Fibroblast of the aortic adventitia (primary cell): ENCODE data around the gene SH3GLB2. TPM values are rescaled to one million over a fixed set of nuclear protein-coding genes. Genes with fewer than 3 reads are reported as not detected.
A peak's percentile ranks its signal among the peaks of the same experiment; 100 is the strongest.
"Not testable (repeated sequence)": the region's sequence is repeated elsewhere in the genome, so short reads cannot be mapped to it uniquely, and the experiment has no call there.

Experiments used
- DNase-seq: peaks from one replicate; pipeline ENCODE4 v3.0.0-alpha.2; 2010; ENCODE audit warnings: low read depth
- H3K4me3 ChIP-seq: 2 replicates; pipeline ENCODE4 v1.5.1; 2011; ENCODE audit warnings: low read depth, mild to moderate bottlenecking, control low read depth, low read length, moderate library complexity
- CTCF ChIP-seq: IDR thresholded peaks from 2 replicates; pipeline ENCODE4 v1.5.1; 2011; ENCODE audit warnings: mild to moderate bottlenecking, low read length, control low read depth, inconsistent platforms; ENCODE audit not compliant: insufficient read depth
- total RNA-seq: library from RNA; depleted of rRNA; stranded (reverse); fragments of >200 nt; gene quantifications from 2 replicates; pipeline ENCODE4 v1.2.3, GENCODE V29; 2012; ENCODE audit warnings: low replicate concordance

Gene SH3GLB2
- total RNA-seq, 1 donor, result 41.0 TPM

GRCh38 chr9:129036923-129037766 lies 9.0 kb upstream of the SH3GLB2 start:
- no peak for DNase-seq
- peak overlapping the region; percentile 96 for H3K4me3 ChIP-seq
- TF ChIP-seq CTCF, result no peak

GRCh38 chr9:129036241-129036922 lies 8.3 kb upstream of the SH3GLB2 start, which contains the start of gene MIGA2:
MIGA2 (plus strand) TSS chr9:129036626; CDS start chr9:129040595, 3,969 bp downstream.
- TF ChIP-seq CTCF, result no peak
- peak within 1 kb of the TSS; percentile 96 for H3K4me3 ChIP-seq
- DNase-seq, result peak; percentile 99

DNA sequence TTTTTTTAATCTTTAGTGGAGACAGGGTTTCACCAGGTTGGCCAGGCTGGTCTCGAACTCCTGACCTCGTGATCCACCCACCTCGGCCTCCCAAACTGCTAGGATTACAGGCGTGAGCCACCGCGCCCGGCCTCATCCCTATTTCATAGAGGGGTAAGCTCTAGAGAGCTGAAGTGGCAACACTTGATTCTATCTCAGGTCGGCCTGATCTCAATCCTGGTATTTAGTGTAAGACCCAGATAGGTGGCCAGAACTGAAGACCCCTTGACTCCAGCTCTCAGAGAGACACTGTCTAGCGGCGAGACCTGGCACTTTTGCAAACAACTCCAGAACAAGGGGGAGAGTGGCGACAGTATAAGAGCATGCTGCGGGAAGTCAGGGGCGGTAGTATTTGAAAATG lies 7.7 kb upstream of the SH3GLB2 start:
- not testable (repeated sequence) for DNase-seq
- peak overlapping the region; percentile 61 for H3K4me3 ChIP-seq

GRCh38 chr9:129033216-129033615 lies 5.1 kb upstream of the SH3GLB2 start:
- no peak for TF ChIP-seq CTCF
- H3K4me3 ChIP-seq, result no peak overlapping the region
- no peak for DNase-seq

GRCh38 chr9:129032541-129033159 lies 4.5 kb upstream of the SH3GLB2 start:
- no peak for DNase-seq
- TF ChIP-seq CTCF, result no peak
- no peak overlapping the region for H3K4me3 ChIP-seq

DNA sequence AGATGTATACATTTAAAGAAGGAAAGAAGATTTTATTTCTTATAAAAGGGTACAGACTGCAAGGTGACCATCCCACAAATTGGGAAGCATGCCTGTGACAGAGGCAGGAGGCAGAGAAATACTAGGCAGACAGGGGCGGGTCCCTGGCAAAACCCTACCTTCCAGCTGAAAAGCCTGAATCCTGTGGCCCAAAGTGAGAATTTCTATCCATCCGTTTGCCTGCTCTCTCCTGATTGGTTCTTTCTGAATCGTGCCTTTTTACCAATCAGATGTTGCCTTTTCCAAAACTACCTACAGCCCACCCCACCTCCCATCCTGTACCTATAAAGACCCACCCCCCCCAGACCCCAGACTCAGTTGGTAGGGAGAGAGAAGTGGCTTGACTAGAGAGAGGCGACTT lies 3.4 kb upstream of the SH3GLB2 start:
- no peak for TF ChIP-seq CTCF
- no peak for DNase-seq
- H3K4me3 ChIP-seq, result no peak overlapping the region

DNA sequence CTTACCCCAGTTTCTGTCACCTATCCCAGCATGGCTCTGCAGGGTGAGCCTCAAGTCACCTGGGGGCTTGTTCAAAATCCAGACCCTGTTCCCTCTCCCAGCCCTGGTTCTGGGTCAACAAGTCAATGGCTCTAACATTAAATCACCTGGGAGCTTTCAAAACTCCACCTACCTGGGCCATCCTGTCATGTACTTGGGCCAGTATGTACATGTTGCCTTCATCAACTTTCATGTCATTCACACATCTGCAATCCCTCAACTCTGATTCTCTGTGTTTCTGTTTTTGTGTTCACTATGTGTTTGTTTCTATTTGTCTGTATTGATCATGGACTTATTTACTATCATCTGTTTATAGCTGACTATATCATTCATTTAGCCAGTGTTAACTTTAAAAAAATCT lies 2.1 kb upstream of the SH3GLB2 start:
- no peak for DNase-seq
- TF ChIP-seq CTCF, result no peak
- H3K4me3 ChIP-seq, result no peak overlapping the region
